Activated CD8-positive, alpha-beta memory T cell treated with anti-CD3 and anti-CD28 coated beads for 48 hours (primary cell): ENCODE results near the gene TFAP2A.

ENCODE experiments used
- DNase-seq, 3 experiments: peaks; one replicate each; pipeline ENCODE4 v3.0.0-alpha.2; 2020; ENCODE audit warnings: low read depth in 2 of 3, low spot score in 2 of 3

TFAP2A gene

DNA sequence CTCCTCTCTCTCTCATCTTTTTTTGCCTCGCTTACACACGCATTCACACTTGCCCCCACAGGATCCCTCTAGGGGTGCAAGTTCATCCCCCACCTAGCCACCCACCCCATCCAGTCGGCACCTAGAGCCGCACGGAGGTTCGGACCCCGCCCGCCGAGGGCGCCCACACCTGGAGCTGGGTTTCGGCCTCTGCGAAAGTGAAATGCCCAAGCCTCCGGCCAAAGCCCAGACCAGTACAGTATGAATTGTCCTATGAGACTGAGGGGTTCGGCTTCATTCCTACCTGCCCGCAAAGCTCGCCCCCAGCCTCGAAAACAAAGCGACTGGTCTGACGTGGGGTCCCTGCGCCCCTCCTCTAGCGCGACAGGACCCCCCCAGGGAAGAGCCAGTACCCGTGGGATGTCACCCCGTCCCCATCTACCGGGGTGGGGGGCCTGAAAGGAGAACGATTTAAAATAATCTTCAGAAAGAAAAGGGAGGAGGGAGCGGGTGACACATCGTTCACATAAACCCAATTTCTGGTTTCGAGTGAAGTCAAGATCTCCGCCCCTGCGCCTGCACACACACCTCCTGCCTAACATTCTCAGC, 1.5 kb downstream of the TFAP2A start:
- no peak for DNase-seq

DNA sequence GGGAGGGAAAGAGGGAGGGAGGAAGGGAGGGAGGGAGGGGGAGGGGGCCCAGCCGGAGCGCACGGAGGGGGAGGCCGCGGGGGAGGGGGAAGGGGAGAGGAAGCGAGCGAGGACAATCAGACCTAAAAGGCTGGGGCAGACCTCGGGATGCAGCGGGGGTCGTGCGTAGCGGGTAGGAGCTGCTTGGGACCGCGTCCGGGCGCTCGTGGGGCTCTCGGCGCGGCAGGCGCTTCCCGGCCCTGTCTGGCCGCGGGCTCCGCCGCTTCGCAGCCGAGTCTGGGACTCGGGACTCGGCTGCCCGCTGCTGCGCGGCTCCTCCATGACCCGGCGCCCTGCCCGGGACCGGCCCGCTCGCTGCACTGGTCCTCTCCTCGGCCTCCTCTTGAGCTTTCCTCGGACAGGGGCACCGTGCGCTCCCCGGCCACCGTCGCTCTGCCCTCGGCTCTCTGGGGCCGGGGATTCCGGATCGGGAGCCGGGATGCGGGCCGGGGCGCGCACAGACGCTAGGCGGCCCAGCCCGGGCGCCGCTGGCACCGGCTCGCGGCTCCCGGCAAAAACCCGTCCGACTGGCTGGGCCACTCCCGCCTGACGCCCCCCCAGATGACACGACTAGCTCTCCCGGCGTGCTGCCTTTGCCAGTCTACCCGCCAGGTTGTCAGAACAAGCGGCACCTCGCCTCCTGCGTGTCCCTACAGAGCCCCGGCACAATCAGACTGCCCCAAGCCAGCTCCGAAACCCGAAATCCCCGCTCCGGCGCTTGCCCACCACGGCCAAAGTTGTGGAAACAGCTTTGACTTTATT, 2.2 kb downstream of the TFAP2A start:
- DNase-seq, result no peak

DNA sequence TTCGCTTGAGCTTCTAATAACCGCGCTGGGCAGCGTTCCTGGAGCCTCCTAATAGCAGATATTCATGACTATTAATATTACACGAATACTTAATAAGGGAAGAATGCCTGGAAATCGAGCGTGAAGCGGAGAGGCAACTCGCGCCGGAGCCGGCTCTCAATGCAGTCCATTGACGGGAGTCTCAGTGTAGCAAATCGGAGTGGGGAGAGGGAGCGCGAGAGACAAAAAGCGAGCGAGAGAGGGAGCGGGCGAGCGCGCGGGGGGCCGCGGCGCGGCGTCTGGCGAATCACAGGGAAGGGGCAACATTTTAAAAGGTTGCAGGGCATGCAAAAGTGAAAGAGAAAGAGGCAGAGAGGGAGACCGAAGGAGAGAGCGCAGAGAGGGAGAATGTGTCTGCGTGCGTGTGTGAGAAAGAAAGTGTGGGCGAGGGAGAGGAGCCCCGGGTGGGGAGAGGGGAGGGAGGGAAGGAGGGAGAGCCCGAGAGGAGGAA, 2.9 kb downstream of the TFAP2A start:
- no peak for DNase-seq

GRCh38 chr6:10411131-10411970, 3.5 kb downstream of the TFAP2A start:
- DNase-seq, result no peak

- DNase-seq, result no peak
Measured at GRCh38 chr6:10410207-10411050, 4.4 kb downstream of the TFAP2A start.

GRCh38 chr6:10409731-10410206, 5.1 kb downstream of the TFAP2A start:
- DNase-seq, result no peak

- no peak for DNase-seq
Measured at GRCh38 chr6:10409233-10409721, 5.6 kb downstream of the TFAP2A start.

GRCh38 chr6:10408457-10408856, 6.4 kb downstream of the TFAP2A start:
- no peak for DNase-seq

DNA sequence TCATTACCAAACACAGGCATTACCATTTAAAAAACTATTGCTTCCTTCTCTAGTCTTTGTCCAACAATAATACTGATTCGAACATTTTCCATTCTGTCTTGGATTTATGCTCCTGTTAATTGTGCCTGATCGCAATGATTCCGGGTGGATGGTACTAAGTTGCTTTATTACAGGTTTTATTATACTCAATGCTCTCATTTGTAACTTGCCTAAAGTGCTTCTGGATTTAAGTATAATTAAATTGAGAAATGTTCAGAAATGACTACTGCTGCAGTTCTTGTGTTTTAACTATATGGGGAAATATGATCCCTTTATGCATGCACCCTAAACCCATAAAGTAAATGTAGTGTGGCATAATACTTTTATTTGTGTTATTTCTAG, 7.2 kb downstream of the TFAP2A start:
- DNase-seq, result no peak

- no peak for DNase-seq
Measured at GRCh38 chr6:10407018-10407673, 7.7 kb downstream of the TFAP2A start.

DNA sequence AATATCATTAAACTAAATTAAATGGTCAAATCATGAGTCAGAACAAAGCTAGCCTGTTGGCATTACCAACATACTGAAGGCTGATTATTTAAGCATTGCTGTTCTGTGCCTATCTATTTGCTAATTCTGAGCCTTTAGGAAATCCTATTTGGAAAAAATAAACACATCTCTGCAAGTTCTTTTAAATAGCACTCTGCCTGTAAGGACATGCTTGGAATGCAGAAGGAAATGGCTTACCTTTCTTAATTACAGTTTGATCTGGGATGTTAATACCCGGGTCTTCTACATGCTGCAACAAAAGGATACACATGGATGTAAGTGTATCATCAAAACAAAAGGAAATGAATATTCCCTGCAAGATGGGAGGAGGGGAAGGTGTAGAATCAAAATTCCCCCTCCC, 8.3 kb downstream of the TFAP2A start:
- no peak for DNase-seq

- no peak for DNase-seq
Measured at GRCh38 chr6:10405513-10405900, 9.4 kb downstream of the TFAP2A start.

DNA sequence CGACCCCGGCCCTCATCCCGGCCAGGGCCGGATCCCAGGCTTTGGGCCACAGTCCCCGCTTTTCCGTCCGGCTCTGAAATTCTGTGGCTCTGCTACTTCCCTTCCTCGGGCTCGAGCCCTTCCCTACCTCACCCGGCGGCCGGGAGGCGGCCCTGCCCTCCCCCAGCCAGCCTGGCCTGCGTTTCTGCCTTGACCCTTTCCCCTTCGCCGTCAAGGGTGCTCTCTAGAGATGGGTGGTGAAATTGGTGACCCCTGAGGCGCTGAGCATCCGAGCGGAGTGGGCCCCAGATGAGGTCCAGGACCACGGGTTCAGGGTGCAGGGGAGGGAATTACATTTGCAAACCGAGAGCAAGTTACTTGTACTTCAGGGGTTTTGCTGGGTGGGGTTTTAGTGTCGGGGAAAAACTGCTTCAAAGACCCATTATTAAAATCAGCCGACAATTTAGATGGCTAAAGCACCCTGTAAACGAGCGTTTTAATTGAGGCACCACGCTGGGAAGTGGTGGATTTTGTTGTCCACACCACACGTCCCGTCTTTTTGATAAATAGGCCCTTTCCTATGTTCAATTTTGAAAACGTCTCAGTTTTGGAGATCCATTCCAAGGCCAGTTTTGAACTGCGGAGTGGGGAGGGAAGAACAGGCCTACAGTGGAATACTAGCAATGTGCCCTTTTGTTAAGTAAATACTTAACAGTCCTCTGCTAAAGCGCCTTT, 9.9 kb downstream of the TFAP2A start:
- no peak for DNase-seq

GRCh38 chr6:10404107-10404798, 10.6 kb downstream of the TFAP2A start:
- peak; percentile 54 to 76 (median 61) for DNase-seq

GRCh38 chr6:10403385-10404106, 11.3 kb downstream of the TFAP2A start:
- DNase-seq, result no peak

GRCh38 chr6:10402648-10403311, 12.1 kb downstream of the TFAP2A start:
- DNase-seq, result no peak

DNA sequence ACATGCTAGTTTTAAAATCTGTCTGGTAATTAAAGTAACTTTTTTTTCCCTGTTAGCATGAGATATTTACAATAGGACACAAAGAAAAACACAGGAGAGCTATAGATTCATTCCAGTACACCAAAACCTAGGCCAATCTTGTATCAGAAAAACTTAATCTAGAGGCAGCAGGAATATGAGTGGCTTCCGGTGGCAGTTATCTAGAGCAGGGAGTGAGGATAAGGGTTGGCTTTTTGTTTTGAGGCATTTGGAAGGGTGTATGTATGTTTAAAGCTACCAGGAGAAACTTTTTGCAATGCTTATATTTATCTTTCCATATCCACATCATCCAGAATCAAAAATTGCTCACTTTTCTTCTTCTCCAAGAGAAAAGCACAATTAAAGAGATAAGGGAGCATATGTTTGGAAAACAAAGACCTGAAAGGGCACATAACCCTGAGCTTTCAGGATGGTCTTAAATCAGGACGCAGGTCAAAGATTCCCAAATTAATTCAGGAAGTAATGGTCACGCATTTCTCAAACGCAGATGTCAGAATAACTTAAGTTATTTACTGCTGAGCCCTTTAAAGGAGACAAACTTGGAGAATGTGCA, 13.1 kb downstream of the TFAP2A start:
- DNase-seq, result no peak
